GM21515 (cell line): Measurements from ENCODE around the gene ATF5.

ENCODE experiments used
- ATAC-seq: cut with Tn5 transposase; IDR thresholded peaks from one replicate; pipeline ENCODE4 v1.9.1; 2021; ENCODE audit not compliant: unreplicated experiment

The ATF5 gene

DNA sequence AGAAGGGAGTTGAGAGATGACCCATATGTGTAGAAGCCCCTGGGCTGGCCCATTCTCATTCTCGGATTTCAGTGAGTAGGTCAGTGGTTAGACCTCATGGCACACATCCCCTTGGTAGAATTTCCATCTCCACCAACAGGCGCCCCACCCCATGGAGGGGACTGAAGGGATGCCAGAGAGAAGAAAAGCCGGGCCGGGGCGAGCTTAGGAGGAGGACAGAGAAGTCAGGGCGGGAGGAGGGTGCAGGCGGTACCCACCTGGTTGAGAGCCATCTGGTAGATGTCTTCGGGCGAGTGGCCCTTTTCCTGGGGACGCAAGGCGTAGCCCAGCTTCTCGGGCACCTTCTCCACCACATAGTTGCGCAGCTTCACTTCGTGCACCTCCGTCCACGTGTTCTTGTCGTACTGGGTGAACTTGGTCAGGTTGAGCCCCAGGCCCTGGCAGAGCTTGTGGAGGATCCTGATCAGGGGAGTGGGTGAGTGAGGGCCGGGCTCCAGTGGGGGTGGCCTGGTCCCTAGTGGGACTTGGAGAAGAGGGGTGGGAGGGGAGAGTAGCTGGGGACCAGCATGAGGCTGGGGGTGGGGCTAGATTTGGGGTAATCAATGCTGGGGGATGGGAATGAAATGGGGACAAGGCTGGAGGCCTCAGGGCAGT, 34.9 kb upstream of the ATF5 start:
- no peak for ATAC-seq

GRCh38 chr19:49894879-49895565, 34.0 kb upstream of the ATF5 start:
- no peak for ATAC-seq

DNA sequence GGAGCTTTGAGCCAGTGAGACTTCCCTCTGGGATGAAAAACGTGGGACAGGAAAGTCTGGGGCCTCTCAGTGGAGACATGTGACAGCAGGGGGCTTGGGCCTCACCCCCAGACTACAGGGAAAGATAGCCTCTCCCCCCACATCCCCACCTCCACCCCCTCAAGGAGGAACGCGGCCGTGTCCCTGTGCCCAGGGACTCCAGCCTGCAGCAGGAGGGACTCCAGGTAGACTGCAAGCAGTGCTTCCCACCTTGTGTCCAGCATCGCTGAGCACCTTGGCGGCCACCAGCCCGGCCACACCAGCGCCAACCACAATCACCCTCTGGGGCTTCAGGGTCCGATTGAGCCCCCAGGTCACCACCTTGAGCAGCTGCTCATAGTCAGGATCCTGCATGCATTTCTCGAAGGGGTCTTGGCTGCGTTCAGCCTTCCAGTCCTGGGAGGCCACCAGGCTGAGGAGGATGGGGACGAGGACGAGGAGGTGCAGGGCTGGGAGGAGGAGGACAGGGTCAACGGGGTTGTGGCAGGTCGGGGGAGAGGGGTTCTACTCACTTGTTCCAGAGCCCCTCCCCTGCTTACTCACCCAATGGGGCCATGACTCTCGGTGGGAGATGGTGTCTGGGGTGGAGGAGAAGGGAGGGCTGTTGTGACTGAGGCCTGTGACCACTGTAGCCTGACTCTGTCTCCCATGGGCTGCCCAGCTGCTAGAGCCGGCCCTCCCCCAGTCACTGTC, 33.3 kb upstream of the ATF5 start:
- ATAC-seq: no peak

- no peak for ATAC-seq
Observed at GRCh38 chr19:49896863-49897621, 32.0 kb upstream of the ATF5 start, which contains the start of gene IL4I1. Gene IL4I1, minus strand, starts transcription at chr19:49896887. Its CDS starts 727 bp downstream, at chr19:49896160.

DNA sequence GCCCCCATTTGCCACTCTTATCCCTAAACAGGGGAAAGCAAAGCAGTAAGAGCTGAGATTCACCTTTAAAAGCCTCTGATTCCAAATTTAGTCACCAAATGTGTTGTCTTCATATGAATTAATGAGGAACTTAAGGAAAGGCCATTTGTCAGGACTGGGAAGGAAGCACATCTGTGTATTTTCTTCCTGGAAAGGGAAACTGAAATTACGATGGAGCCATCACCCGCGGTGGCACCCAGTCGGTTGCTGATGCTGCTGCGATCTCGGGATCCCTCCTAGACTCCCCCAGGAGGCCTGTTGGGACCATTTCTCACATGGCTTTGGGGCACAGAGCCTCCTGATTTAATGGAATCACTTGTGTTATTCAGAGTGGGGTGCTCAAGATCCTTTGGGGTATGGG, 24.9 kb upstream of the ATF5 start:
- ATAC-seq: no peak

DNA sequence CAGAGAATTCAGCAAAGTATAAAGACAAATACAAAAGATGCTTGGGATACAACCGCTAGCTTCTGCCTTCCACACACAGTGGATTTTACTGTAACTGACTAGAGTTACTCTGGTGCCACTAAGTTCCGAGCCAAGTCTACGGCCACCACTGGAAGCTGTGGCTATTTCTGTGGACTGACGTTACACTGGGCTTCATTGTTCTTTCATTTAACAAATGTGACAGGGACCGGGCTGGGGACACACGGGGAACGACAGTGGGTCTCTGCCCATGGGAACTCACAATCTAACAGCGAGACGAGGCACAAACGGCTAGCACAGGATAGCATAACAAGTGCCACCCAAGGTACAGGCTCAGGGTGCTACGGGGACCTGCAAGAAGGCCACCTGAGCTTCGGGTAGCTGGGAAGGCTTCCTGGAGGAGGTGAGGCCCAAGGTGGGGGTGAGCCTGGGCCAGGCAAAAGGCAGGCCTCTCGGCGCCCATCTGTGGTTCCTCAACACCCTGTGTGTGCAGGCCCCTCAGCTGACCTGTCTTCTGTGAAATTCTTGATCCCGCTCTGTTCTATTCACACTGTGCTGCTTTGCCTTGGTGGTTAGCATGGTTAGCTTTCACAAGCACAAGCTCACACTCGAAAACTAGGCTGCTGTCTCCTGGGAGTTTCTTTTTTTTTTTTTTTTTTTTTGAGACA, 22.0 kb upstream of the ATF5 start:
- ATAC-seq: no peak

GRCh38 chr19:49907745-49908446, 21.1 kb upstream of the ATF5 start:
- ATAC-seq: no peak

DNA sequence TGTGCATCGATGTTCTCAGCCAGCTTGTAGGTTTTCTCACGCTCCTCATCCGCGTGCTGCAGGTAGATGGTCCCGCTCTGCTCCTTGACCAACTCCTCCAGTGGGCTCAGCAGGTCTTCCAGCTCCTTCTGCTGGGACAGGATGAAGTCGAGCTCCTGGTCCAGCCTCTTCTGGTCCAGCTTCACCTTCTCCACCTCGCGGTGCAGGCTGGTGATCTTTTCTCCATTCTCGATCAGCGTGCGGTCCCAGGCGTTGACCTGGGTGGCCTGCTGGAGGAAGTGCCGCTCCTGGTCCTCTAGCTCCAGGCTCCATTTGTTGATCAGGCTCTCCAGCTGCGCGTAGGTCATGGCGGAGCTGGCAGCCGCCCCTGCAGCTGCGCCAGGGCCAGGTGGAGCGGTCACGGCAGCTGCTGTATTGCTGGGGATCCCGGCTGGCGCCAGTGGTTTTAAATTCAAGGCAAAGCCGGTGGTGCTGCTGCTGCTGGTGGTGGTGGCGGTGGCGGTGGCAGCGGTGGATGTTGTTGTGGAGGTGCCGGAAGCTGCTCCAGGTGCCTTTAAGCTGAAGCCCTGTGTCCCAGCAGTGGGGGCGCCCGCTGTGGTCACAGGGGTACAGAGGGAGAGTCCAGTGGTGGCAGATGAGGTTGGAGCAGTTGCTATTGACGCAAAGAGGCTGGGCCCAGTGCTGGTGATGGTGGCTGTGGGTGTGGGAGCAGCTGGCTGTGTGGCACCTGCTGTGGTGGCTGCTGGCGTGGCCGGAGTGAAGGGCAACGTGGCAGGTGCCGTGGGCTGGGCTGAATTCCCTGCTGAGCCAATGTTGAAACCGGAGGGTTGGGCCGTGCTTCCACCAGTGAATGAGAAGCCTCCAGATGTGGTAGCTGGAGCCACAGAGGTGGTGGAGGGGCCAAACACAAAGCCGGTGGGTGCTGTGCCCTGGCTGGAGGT, 20.3 kb upstream of the ATF5 start:
- no peak for ATAC-seq

- ATAC-seq: no peak
Observed at GRCh38 chr19:49910179-49910578, 18.8 kb upstream of the ATF5 start.

DNA sequence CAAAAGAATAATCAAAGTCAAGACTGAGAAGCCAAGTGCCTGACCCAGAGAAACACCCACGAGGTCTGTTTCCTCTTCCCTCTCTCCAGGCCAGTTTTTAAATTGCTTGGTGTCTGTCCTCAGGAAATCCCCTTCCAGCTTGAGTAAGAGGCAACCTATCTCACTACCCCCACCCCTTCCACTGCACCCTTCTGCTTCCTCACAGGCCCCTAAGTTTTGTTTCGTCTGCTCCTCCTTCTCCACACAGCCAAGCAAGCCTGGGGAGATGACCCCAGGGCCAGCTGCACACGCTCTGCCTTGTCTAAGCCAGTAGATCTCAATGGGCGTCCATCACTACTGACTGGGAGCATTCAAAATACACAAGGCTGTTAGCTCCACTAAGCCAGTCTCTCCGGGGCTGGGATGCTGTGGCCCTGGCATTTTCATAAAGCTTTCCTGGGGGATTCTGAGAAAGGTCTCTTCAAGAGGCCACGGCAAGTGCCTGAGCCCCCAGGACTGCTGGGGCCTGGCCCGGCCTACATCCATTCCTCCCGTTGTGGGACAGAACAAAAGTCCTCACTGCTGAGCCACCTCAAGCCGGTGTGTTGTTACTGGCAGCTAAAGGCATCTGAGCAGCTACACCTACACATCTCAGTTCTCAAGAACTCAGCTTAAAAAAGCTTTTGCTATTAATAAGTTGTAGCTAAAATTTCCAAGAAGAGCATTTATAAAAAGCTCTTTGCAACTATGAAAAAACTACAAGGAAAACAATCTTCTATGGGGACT, 17.4 kb upstream of the ATF5 start:
- ATAC-seq: no peak

GRCh38 chr19:49912965-49913685, 15.9 kb upstream of the ATF5 start:
- no peak for ATAC-seq

DNA sequence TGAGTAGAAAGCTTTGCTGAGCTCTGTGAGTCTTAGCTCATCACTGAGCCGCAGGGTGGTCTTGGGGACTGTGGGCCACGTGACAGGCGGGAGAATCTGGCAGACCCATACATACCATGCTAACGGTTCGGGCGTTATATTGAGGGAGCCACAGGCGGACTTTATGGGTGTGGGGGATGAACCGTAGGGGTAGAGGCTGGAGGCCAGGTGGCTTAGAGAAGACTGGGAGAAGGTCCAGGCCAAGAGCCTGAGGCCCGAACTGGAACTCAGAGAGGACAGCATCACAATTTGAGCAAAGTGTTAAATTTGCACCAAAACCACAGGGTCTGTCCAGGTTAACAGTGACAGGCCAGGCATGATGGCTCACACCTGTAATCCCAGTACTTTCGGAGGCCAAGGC, 15.3 kb upstream of the ATF5 start:
- ATAC-seq: no peak

DNA sequence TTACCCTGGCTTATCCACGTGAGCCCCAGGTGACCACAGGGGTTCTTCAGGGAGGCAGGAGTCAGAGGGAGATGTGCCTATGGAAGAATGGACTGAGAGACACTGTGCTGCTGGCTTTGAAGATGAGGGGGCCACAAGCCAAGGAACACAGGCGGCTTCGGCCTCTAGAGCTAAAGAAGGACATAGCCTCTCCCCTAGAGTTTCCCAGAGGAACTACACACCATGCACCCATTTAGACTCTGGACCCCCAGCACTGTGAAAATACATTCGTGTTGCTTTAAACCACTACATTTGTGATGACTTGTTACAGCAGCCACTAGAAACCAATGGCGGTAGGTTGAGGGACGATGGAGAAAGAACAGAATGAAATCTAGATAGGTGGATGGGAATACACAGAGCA, 13.7 kb upstream of the ATF5 start:
- ATAC-seq: no peak

DNA sequence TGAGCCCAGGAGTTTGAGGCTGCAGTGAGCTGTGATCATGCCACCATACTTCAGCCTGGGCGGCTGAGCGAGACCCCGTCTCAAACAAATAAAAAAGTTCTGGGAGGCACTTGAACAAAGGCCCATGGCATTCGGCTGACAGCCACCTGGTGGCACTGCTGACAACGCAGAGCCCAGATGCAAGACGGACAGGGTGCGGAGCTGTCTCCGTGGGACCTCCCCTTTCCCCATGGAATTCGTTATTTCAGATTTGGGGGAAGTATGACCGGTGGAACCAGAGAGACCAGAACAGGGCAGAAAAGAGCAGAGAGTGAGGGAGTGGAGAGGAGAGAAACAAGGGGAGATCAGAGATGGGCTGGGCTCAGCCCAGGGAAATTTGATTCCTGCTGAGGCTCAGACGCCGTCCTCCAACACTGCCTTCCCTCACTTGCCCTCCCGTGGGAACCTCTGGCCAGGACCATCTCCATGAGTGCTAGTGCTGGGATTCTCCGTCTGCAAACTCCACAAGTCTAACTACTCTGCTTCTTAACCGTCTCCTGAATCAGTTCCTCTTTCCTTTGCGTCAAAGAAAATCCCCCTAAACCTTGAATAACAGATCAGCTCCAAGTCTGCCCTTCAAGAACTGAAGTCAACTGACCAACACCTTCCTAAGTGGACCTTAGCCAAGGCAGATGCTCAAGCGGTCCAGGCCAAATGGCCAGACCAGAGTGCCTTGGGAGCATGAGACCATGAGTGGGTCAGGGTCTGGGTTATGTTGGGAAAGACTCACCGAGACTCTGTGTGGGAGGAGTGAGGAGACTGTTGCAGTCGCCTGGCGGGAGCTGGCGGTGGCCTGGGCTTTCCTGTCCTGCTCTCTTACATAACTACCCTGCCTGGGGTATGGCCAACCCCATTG, 11.9 kb upstream of the ATF5 start:
- no peak for ATAC-seq

GRCh38 chr19:49918089-49918488, 10.9 kb upstream of the ATF5 start:
- ATAC-seq: no peak

- no peak for ATAC-seq
Observed at GRCh38 chr19:49920624-49921363, 8.2 kb upstream of the ATF5 start.
